Skeletal muscle cell (primary cell): ENCODE data around the gene SHC1.

Source experiments
- DNase-seq: peaks from one replicate; pipeline ENCODE4 v3.0.0-alpha.2; 2010; ENCODE audit warnings: low read depth
- H3K4me3 ChIP-seq: 2 replicates; pipeline ENCODE4 v1.5.1; 2011; ENCODE audit warnings: low read depth, mild to moderate bottlenecking, control low read depth, low read length, moderate library complexity

Gene SHC1

GRCh38 chr1:154913273-154913672 is 57.3 kb downstream of the SHC1 start:
- DNase-seq: no peak
- no peak overlapping the region for H3K4me3 ChIP-seq

GRCh38 chr1:154912755-154913154 is 57.8 kb downstream of the SHC1 start:
- no peak overlapping the region for H3K4me3 ChIP-seq

More at GRCh38 chr1:154912755-154913154, 57.8 kb downstream of the SHC1 start:
- DNase-seq: no peak
